Measurements from ENCODE around the gene NDRG2.
A peak's percentile ranks its signal among the peaks of the same experiment; 100 is the strongest.
"Not testable (repeated sequence)": the region's sequence is repeated elsewhere in the genome, so short reads cannot be mapped to it uniquely, and the experiment has no call there.

NDRG2 gene

DNA sequence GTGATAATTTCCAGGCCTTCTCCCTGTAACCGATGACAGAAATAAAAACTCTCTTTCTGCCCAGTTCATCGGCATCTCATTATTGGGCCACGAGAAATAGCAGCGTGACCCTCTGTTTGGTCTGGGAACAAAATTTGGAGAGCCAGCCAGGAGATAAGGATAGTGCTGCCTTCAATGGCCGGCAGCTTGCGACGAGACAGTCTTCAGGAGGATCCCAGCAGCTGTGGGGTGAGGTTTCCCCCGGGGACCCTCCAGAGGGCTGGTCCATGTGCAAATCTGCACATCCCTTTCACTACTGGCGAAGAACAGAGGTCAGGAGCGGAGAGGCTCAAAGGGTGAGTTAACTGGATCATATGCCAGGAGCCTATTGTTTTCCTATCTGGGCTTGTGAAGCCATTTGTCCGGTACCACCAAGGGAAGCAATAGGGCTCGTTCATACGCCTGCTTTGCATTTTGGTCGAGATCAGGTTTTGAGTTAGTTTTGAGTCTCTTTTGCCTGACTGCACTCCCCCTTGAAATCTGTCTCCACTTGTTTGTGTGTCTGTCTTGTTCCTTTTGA lies 21.0 kb downstream of the NDRG2 start:
- no peak for DNase-seq (ENCODE audit: low read depth)

DNA sequence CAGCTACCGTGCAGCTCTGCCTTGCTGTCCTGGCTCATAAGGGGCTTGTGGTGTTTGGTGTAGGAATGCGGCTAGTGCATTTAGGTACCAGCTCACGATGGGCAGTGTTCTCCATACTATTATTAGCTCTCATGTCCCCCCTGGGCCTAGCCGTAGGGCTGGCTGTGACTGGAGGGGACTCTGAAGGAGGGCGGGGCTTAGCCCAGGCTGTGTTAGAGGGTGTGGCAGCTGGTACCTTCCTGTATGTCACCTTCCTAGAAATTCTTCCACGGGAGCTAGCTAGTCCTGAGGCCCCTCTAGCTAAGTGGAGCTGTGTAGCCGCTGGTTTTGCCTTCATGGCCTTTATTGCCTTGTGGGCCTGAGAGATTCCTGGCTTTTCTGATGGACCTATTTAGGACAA lies 23.6 kb downstream of the NDRG2 start:
- DNase-seq (ENCODE audit: low read depth) = no peak

DNA sequence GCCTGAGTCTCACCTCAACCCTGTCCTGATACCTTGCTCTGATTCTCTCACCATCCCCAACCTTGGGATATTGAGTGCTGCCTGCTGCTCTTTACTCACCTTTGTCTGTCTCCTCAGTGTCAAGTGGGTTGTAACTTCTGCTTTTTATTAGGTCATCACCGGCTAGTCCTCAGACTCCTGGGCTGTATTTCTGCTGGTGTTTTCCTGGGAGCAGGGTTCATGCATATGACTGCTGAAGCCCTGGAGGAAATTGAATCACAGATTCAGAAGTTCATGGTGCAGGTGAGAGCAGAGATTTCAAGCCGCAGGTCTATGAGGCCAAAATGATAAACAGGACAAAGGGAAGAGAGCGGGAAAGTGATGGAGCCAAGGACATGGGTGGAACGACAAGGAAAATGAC lies 25.3 kb downstream of the NDRG2 start:
- no peak for DNase-seq (ENCODE audit: low read depth)

DNA sequence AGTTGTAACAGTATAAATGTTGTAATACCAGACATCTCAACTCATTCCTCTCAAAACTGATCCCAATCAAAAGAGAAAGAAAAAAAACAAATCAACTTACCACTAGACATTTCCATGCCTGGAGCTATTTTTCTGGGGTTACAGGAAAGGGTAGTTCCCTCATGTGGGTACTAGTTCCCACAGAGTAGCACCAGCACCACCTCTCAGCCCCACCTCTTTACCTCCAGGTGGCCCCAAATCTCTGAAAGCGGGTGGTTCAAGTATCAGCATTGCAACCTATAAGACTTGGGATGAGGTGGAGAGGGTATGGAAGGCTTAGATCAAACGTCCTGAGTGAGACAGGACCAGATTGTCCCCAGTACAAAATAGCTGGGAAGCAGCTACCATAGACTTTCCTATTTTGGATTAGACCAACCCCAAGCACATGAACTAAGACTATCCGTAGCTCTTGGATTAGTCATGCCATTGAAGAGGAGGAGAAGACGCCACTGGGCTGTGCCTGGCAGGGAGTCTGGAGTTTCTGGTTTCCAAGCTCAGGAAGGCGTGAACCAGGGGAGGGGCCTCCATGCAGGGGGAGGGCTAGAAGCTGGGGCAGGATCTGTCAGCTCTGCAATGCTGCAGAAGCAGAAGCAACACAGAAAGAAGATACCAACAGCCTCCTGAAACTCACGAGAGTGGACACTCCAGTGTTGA lies 26.0 kb downstream of the NDRG2 start, which contains the start of gene SLC39A2:
TSS of gene SLC39A2 (plus strand) at position 620 of the 693 bp plus-strand sequence. CDS start 154 bp downstream, outside the sequence.
- DNase-seq (ENCODE audit: low read depth) = no peak

DNA sequence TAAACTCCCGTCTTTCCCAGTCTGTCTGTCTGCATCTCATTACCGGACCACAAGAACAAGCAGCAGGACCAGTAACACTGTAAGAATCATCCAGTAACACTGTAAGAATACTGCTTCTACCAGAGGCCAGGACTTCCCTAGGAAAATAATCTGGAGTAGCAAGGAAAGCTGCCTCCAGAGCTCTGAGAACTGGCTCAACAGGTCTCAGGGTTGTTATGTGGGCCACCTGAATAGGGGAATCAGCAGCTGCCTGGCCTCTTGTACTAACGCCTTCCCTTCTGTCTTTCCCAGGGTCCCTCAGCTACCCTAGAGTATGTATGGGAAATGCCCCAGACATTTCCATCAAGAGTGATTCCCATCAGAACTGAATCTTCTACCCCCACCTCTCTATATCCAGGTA lies 26.7 kb downstream of the NDRG2 start:
- no peak for DNase-seq (ENCODE audit: low read depth)

DNA sequence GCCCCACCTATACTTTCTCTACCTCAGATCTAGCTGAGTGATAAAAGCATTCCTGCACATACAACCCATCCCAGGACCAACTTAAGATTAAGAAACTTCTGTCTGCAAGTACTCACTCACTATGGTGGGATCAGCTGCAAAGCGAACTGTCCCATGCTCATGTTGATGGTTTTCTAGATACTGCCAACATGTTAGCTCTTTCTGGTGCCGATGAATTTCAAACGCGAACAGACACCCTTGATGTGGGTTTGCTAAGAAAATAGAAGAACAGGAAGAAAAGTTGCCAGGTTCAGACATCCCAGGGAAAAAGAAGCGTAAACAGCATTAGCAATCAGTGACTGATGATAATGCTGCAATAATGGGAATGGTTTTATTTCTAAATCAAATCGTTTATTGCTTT lies 27.3 kb downstream of the NDRG2 start:
- DNase-seq (ENCODE audit: low read depth) = no peak

DNA sequence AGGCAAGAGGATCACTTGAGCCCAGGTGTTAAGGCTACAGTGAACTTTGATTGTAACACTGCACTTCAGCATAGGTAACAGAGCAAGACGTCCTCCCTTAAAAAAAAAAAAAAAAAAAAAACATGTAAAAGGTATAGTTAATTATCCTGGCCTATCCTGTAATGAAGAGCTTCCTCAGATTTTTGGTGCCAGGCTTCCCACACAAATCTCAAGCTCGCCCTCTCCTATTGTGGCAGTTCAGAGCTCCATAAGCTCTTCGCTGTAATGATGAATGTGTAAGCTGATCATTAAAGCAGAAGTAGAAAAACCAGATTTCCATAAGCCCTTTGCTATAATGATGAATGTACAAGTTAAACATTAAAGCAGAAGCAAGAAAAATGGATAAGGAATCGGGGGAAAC lies 27.7 kb downstream of the NDRG2 start:
- no peak for DNase-seq (ENCODE audit: low read depth)

DNA sequence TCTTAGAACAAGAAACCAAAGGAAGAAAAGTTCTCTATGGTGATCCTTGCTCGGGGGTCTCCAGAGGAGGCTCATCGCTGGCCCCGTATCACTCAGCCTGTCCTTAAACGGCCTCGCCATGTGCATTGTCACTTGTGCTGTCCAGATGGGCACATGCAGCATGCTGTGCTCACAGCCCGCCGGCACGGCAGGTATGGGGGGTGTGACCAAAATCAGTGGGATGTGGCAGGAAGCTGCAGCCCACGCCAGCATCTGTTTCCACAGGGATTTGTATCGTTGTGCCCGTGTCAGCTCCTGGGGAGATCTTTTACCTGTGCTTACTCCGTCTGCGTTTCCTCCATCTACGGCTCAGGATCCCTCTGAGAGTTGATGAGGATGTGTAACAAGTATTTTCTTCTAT lies 28.3 kb downstream of the NDRG2 start:
- DNase-seq (ENCODE audit: low read depth) = no peak

DNA sequence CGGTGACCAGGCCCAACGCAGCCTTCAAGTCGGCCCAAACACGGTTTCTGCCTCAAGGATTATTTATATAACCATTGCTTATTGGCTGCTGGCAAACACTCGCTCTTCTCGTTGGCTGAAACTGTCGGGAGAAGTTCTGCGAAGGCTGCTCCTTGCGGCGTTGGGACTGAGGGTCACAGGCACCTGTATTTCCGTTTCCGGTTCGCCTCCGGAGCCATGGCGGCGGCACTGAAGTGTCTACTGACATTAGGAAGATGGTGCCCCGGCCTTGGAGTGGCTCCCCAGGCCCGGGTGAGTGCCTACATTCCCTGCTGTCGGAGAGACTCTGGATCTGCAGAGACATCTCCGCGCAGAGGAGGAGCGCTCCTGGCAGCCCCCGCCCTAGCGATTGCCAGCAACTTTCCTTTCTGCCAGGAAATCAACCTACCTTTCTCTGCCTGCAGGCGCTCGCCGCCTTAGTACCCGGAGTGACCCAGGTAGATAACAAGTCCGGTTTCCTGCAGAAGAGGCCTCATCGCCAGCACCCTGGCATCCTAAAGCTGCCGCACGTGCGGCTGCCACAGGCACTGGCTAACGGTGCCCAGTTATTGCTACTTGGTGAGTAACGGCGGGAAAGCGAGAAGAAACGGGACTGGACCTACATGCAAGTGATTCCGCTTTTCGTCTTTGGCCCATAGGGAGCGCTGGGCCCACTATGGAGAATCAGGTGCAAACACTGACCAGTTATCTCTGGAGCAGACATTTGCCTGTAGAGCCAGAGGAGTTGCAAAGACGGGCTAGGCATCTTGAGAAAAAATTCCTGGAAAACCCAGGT lies 34.9 kb downstream of the NDRG2 start, which contains the start of gene METTL17:
TSS of gene METTL17 (plus strand) at position 194 of the 814 bp plus-strand sequence. CDS start at position 217, 23 bp downstream.
- peak; percentile 79 for DNase-seq (ENCODE audit: low read depth)

DNA sequence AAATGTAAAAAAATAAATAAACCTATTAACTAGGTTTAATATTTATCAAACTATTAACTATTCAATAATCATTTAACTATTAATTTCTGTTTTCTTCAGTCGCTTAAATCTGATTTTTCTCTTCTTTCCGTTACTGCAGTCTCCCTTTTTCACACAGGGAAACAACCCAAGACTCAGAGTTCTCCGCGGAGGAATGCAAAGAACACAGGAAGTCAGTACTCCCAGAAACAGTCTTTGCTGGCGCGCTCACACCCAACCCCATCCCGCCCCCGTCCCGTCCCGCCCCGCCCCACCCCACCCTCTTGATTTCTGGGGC lies 35.4 kb downstream of the NDRG2 start:
- DNase-seq (ENCODE audit: low read depth) = no peak

DNA sequence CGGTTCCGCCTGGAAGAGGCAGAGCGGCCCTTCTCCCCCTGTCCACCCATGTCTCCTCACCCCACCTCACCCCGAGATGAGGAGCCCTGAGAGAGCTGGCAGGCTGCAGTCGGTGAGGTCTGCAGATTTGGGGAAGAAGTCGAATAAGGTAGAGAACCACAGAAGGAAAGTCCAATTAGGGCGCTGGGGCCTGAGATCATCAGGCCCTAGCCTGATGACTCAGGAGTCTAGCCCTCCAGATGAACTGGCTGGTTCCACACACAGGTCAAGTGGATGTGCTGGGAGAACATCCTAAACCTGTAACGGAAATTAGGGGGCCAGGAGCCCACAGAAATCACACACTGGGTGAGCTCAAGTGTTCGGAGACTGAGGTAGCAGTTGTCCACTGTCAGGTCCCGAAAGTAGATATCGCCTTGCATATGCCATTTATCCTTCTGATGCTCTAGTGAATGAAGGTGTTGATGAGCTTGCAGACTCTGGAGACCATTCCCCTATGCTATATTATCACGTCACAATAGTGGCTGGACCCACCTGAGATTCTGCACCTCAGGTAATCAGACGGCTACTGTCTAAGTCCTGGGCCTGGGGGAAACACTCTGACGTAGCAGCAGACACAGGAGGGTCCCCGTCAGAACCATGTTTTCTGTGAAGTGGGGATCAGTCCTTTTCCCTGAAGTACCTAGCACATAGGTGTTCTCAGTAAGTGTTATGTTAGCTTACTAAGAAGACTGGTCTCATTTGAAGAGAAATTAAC lies 36.0 kb downstream of the NDRG2 start:
- DNase-seq (ENCODE audit: low read depth) = no peak

DNA sequence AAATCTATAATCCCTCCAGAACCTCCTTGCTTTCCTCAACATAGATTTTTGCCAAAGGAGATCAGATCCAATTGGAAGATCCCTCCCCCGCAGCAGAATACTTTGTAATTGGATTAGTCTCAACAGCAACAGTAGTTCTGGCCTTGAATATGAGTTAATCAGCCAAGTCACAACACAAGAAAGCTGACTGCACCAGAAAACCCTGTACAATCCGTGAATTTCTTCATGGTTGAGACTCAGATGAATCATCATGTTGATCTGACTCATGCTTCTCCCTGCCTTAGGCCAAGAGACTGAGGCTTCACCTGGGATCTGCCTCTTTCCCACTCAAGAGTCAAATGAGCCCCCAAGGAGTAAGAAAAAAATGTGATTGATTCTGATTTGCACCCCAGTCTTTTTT lies 38.0 kb downstream of the NDRG2 start:
- no peak for DNase-seq (ENCODE audit: low read depth)

DNA sequence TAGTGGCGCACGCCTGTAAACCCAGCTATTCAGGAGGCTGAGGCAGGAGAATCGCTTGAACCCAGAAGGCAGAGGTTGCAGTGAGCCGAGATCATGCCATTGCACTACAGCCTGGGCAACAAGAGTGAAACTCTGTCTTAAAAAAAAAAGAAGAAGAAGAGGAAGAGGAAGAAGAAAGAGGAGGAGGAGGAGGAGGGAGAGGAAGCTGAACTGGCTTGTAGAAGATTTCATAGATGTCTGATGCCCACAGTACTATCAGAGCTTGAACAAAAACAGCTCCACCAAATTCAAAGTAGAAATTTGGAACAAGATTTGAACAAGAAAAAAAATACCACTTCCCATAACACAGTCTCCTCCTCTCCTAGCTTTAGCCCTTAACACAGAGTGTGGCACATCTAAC lies 39.2 kb downstream of the NDRG2 start:
- DNase-seq (ENCODE audit: low read depth) = not testable (repeated sequence)

DNA sequence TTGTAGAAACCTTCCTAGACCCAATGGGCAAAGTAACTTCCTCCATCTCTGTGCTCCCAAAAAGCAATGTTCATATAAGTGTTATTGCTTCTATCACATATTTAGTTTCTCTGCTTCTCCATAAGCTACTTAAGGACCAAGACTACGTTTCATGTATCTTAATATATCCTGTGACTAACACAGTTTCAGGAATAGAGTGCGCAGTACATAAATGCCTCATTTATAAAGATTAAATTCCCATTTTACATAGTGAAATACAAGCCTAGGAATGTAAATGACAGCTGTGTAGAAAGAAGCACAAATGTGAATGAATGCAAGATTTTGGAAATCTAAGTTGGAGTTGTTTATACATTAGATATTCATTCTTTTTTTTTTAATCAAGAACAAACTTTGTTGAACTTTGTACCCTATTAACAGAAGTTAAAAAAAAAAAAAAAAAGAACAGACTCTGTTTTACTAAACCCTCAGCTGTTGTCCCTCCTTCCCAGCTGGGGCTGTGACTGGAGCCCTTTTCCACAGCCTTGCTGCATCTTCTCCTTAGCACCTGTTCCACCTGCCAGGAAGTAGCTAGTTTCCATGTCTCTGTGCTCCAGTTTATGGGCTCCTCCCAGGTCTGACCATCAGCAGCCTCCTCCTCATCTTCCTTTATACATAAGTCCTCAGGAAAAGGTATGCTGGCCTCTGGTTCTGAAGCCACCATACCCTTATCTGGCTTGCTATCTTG lies 42.1 kb downstream of the NDRG2 start:
- DNase-seq (ENCODE audit: low read depth) = no peak

DNA sequence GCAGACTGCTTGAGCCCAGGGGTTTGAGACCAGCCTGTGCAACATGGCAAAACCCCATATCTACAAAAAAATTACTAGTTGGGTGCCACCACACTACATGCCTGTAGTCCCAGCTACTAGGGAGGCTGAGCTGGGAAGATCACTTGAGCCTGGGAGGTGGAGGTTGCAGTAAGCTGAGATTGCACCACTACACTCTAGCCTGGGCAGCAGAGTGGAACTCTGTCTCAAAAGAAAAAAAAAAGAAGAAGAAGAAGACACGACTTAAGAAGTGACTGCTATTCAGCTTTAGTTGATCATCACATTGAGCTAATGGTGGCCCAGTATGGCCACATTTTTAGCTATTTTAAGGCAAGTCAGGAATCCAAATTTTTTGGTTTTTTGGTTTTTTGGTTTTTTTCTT lies 44.0 kb downstream of the NDRG2 start:
- no peak for DNase-seq (ENCODE audit: low read depth)

DNA sequence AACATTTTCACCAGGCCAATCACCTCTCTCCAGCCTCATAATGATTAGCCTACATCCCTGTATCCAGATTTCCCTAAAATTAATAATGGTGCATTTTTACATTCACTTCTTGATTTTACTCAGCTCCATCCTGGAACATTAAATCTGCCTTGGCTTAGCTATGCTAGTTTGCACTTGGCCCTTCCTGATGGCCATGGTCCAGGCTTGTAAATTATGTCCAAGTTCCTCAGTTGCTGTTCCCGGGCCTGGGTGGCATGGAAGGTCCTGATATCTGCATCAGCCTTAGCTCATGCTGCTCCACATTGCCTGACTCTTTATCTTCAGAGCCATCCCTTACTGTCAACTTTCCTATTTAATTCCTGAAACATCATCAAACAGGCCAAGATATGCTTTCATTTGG lies 46.2 kb downstream of the NDRG2 start:
- no peak for DNase-seq (ENCODE audit: low read depth)

DNA sequence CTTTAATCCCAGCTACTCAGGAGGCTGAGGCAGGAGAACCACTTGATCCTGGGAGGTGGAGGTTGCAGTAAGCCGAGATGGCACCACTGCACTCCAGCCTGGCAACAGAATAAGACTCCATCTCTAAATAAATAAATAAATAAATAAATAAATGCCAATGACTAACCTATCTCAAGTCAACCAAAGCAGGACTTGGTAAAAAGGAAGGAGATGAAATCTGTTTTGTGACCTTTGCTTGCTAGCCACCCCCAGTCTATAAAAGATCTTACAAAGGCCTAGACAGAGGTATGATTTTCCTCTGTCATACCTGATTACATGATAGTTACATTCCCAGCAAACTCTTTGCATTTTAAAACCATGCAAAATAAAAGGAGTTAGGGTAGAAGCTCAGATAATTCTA lies 48.6 kb downstream of the NDRG2 start:
- DNase-seq (ENCODE audit: low read depth) = no peak

DNA sequence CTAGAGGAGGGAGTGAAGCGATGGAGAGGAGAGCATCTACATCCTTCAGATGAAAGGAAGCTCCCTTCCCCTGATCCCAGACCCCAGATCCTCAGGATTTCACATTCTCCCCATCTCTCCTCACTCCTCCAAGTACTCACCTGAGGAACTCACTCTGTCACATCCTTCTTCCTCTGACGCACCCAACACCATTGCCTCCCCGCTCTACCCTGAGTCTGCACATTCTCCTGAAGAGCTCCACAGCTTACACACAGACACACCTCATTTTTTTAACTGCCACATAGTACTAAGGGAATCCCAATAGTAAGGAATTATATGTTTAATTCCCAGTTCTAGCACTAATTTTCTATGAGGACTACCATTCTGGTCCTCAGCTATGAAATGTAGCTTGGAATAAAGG lies 51.4 kb downstream of the NDRG2 start:
- no peak for DNase-seq (ENCODE audit: low read depth)

DNA sequence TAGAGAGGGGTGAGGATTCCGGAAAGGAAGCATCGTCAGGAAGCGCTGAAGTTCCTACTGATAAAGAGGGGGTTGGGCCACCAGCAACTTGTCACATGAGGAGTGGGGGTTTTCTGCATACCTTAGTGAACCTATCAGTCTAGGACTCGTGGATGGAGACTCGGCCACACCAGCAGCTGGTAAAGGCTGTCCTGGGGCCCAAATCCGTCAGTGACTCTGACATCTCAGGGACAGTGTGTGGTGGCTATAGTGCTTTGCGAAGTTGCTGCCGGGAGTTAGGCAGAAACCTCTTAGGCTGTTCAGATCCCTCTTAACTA lies 53.2 kb downstream of the NDRG2 start:
- no peak for DNase-seq (ENCODE audit: low read depth)

DNA sequence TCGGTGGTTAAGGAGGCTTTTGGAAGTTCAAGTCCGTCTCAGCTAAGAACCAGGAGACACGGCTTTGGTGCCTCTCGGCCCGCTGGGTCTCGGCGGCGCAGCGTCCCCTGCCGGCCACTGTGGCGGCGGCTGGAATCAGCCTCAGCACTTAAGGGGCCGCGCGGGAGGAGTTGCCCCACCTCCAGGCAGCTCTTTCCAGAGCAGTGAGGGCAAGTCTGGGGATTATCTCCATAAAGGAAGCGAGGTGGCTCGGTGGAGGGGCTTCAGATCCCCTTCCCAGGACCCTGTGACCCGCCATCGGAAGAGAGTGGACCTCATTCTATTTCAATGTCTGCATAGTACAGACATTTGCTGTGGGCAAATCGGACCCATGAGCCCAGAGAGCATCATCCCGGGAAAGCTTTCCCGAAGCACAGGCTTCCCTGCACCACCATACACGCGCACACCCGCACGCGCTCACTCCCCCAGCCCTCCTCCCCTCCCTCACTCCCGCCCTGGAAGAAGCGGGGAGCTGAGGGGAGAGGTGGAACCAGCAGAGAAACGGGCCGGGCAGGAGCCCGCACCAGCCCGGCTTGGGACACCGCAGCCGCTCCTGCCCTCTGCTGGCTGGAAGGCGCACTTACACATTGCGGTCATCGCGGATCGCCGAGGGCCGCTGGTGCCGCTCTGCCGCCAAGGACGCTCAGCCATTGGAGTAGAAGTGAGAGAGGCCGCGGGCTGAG lies 53.7 kb downstream of the NDRG2 start:
- DNase-seq (ENCODE audit: low read depth) = peak; percentile 69

DNA sequence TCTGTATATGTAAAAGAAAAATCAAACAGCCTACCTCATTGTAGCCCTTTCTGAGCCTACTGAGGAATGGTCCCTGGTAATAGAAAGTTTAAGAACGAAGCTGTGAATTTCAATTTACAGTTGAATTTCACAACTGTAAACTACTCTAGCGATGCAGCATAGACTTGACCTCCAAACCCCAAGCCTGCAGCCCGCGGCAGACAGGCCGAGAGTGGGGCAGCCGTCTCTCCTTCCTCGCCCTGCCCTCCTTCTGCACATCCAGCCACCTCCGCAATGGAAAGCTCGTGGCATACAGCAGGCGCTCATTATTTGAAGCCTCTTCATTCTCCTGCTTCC lies 54.2 kb downstream of the NDRG2 start:
- DNase-seq (ENCODE audit: low read depth) = no peak

DNA sequence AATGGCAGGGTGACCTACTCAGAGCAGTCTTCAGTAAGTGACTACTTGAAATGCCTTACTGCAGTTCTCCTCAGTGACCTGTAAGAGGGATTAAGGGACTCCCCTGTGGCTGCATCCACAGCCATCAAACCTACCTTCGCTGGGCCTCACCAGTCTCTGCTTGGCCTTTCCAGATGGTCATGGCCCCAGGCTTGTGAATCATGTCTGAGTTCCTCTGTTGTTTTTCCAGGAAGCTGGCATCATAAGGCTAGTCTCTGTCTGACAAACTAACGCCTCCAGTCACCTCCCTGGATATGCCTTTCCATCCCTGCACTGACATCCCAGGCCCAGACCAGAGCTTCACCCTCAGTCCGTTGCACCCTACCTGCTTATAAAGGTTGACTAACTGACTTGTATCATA lies 55.5 kb downstream of the NDRG2 start:
- DNase-seq (ENCODE audit: low read depth) = no peak
